EH (cell line): ENCODE measurements around the gene ENDOV.
A peak's percentile ranks its signal among the peaks of the same experiment; 100 is the strongest.

Experiments used
- DNase-seq: peaks from one replicate; pipeline ENCODE4 v3.0.0-alpha.2; 2015; ENCODE audit warnings: low read depth

ENDOV gene

DNA sequence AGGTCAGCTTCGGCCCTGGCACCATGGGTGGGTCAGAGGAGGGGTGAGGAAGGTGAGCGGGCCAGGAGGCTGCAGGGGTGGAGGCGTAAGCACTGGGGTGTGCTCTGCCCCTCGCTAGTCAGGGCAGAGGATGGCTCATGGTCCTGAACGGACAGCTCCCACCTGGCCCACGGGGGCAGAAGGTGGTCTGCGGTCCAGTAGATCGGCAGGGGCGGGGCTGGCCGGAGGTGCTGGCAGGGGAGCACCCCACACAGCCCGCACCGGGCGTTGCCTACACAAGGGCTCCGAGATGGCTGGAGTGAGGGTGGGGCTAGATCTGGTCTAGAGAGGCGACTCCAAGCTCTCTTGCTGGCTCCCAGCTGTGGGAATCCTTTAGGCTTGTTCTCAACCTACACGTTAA, 53.3 kb downstream of the ENDOV start:
- no peak for DNase-seq

DNA sequence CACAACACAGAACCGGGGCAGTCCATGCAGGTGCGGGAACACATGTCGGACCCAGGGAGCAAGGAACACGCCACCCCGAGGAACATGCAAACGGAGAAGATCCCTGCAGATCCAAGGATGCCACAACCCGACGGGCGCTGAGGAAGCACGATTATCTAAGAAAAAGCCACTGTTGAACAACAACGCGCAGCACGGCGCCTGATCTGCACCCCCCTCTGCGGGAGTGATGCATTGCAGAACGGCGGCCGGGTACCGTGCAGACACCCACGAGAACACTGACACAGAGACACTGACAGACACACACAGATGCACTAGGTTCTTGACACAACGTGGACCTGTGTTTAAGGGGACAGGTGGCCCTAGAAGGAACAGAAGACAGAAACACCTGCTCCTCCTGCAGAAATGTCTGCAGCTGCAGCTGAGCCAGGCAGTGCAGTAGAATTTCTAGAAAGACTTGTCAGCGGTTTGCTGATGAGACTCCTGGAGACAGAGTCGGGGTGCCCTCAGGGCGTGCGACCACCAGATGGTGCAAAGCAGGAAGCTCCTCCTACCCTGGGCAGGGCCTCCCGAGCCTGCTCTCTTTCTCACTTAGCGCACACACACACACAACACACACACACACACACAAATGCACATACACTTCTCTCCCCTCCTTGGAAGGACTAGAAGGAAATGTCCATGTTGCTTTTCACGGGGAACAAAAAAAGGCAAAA, 54.0 kb downstream of the ENDOV start:
- no peak for DNase-seq

DNA sequence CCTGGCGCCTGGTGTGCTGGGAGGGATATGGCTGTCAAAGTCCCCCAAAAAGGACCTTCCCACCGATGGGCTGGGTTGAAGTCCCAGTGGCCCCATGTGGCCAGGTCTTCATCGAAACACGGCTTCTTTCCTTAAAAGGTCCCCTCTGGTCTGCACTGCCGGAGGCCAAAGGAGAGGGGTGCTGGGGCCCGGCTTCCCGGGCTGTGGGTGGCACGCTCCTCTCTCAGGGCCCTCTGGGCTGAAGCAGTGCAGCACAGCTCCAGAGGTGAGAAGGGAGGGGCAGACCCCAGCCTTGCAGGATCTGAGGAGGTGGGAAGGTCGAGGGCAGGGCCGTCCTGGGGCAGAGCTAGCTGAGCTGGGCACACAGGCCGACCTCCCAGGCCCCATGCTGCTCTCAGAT, 54.7 kb downstream of the ENDOV start:
- no peak for DNase-seq

DNA sequence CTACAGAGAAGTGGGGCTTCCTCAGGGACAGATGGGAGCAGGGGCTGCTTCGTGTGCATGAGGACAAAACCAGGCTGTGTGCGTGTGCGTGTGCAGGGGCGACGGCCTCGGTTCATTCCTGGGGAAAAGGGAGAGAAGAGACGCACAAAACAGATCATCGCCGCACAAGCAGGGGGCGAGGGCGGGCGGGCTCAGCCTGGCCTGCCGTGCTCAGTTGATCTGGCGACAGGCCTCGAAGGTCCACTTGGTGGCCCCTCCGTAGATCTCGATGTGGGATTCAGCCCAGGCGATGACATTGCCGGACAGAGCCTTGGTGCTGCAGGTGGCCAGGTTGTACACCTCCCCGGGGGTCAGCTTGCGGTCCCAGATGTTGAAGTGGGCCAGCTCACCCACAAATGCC, 55.6 kb downstream of the ENDOV start:
- no peak for DNase-seq

DNA sequence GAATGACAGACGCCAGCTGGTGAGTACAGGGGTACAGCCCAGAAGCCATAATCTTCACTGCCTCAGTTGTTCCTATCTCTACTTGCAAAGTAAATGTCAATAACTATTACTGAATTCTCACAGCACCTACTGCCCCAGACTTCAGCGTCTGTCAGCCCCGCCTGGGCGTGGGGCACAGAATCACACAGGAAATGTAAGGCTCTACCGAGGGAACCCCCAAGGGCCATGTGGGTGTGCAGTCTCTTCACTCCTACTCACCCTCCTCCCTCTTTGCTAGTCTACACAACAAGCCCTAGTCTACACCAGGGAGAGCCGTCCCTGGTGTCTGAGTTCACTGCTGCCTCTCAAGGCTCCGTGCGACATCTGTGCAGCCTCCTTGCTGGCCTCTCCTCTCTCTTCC, 57.0 kb downstream of the ENDOV start:
- no peak for DNase-seq

DNA sequence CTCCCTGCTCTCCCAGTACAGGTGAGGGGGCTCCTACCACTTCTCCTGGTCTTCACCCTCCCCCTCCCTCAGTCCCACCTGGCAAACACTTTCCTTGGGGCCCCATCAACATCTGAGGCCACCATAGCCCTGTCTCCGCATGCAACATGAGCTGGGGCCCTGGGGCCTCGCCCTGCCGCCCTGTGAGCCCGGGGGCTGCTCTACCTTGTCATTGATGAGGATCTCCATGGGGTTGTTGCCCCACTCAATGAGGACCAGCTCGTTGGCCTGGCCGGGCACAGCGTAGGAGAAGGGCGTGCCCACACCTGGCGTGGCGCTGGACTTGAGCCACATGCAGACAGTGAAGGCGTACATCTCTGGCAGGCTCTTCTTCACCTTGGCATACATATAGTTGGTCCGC, 58.0 kb downstream of the ENDOV start:
- DNase-seq = no peak

DNA sequence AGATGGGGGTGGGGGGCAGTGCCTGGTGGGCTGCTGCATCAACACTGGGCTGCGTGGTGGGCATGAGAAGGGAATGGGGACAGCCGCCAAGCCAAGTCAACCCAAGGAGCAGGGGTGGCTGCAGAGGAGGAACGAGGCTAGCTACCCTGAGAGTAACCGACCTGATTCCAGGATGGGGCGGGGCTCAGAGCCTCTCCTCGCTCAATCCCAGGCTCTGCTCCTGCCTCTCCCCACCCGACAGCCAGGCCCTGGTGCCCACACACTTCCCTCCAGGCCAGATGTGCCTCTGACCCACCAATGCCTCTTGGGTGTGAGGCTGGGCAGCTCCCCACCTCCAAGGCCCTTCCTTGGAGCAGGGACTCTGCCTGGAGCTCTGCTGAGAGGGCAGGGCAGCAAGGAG, 58.7 kb downstream of the ENDOV start:
- DNase-seq = no peak

DNA sequence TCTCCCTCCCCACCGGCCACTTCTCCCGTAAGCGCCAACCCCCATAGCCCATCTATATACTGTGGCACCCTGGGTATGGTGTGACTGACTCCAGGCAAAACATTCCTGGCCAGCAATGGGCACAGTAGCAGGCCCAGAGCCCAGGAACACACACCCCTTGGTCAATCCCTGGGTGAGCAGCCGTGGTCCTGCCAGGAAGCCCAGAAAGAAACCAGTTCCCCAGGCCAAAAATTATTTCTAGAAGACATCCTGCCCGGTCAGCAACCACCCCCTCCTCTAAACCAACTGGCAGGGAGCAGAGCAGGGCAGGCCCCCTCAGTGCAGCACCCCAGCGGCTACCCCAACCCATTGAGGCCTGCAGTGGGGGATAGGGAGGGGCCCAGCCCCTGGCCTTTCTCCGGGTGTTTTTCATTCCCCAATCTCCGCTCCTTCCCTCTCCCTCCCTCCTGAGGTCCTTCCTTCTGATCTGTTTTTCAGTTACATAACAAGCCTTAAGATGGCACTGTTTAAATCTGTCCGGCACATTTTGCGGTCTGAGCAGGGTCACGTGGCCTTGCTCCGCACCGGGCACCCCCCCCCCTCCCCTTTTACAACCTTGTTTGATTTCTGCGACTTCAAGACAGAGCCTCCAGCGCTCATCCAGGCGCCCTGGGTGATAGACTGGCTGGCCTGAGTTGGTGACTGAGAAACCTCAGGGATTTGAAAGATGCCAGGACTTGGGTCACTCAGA, 59.4 kb downstream of the ENDOV start:
- DNase-seq = peak; percentile 47

DNA sequence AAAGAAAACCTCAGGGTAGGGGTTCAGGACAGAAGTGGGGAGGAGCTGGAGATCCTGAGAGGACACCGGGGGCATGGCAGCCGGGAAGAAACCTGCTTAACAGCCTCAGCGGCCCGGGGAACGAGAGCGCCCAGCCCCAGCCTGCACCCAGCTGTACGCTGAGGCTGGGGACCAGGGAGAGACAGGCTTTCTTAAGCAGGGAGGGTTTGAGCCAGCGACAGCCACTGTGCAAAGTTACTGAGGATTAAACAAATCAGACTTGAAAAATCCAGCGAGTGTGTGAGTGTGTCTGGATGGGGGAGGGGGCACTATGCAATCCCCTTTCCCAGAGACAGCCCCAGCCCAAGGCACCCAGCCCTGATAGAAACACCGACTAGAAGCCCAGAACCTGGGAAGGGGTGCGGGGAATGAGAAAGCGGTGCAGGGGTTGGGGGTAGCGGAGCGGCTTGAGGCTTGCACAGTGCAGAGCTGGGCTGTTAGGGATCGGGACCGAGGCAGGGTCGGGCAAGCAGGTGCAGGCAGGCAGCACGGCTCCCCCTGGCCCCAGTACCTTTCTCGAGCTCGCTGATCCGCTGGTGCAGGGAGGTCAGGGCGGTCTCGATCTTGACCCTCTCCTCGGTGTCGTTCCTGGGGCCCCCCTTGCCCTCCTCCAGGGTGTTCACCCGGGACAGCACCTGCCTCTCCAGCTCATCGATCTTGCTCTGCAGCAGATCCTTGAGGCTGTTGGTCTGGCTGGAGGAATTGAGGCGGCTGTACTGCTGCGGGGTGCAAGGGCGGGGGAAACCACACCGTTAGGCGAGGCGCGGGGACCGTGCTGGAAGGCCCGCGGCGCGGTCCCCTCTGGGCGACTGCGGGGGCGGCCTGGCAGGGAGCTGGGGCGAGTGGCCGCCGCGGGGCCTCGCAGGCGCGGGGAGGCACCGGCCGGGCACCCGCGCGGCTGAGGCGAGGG, 60.3 kb downstream of the ENDOV start:
- no peak for DNase-seq

DNA sequence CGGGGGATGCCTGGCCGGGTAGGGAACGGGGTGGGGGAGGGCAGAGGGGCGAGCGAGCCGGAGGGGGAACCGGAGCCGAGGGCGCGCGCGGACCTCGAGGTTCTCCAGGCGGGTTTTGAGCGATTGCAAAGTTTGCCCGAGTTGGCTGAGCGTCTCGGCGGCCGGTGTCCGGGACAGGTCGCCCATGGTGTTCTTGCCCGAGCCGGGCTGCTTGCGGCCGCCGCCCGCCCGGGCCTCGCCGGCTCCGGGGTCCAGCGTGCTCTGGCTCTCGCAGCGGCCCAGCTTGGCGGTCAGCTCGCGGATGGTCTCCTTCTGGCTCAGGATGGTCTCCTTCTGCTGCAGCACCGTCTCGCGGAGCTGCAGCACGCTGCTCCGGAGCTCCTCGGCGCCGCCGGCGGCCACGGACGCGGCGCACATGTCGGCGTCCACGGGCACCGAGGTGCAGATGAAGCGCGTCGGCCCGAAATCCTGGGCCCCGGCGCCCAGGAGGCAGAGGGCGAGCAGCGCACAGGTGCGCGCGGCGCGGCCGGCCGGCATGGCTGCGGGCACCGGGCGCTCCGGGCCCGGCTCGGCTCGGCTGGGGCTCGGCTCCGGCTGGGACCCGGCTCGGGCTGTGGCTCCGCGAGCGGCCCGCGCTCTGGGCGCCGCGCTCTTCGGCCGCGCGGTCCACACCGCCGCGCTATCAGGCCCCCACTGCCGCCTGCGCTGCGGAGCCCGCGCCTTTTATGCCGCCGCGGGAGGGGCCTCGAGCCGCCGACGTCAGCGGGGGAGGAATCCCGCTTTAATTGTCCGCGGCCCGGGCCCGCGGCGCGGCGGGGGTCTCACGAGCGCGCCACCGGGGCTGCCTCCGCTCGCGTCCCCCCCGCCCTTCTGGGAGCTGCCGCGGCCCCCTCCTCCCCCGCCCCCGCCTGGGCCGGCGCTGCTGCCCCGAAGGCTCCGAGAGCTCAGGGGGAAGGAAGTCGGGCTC, 61.2 kb downstream of the ENDOV start, which contains the start of gene NPTX1:
Gene NPTX1 (minus strand): TSS at position 698 of the 967 bp plus-strand sequence. CDS start 161 bp downstream, at position 537.
- DNase-seq = no peak

DNA sequence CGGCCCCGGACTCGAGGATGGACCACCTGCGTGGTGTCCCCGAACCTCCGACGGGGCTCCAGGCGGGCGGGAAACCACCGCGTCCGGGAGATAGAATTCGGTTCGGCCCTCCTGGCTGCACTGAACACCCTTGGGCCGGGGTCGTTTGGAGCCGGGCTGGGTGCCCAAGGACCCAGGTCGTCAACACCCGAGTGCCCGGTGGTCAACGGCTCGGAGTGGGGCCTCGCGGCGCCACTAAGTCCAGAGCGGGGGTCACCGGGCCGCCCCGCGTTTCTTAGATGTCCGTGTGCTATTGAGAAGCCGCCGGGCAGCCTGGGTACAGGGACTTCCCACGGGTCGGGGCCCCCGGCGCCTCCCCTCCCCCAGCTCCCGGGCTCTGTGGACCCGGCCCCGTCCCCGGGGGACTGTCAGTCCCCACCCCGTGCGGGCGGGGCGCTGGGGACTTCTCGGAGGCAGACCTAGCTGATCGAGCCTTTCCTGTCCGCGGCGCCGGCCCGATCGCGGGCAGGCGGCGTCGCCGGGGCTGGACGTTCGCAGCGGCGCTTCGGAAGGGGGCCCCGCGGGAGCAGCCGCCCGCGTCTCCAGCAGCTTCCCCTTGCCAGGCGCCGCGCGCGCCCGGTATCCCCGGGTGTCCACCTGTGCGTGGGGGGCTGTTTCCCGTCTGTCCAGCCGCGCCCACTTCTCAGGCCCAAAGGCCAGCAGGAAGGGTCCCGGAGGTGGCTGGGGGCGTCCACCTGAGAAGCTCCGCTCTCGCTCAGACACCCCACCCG, 62.1 kb downstream of the ENDOV start:
- no peak for DNase-seq

DNA sequence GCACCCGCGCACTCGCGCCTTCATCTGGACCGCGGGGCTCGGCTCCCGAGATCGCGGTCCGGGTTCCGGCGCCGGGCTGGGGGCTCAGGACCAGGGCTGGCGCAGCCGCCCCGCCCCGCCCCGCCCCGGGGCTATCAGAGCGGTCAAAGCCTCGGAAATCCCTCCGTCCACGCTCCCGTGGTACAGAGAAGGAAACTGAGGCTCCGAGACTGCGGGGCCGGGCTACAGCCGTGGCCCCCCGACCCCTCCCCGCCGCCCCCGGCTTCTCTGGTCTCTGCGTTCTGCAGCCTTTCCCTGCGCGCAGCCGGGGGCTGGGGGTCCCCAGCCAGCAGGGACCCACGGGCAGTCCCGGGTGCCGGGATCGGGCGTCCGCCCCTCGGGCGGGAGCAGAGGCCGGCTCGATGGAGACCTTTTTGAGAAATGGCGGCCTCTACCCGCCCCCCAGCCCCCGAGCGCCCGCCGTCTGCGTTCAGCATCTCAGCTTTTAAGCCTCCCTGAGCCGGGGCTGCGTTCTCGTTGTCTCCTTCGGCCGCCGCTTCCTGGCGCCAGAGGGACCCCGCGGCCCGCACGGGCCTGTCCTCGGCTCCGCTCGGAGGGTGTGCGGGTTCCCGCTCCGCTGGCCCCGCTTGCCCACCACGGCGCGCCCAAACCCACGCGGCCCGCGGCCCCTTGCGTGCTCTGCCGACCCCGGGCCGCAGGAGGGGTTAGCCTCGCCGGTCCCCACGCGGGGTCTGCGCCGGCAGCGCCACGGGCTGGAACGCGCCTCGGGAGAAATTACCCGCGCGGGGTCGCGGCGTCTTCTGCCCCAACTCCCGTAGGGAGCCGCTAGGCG, 62.9 kb downstream of the ENDOV start:
- peak; percentile 56 for DNase-seq

DNA sequence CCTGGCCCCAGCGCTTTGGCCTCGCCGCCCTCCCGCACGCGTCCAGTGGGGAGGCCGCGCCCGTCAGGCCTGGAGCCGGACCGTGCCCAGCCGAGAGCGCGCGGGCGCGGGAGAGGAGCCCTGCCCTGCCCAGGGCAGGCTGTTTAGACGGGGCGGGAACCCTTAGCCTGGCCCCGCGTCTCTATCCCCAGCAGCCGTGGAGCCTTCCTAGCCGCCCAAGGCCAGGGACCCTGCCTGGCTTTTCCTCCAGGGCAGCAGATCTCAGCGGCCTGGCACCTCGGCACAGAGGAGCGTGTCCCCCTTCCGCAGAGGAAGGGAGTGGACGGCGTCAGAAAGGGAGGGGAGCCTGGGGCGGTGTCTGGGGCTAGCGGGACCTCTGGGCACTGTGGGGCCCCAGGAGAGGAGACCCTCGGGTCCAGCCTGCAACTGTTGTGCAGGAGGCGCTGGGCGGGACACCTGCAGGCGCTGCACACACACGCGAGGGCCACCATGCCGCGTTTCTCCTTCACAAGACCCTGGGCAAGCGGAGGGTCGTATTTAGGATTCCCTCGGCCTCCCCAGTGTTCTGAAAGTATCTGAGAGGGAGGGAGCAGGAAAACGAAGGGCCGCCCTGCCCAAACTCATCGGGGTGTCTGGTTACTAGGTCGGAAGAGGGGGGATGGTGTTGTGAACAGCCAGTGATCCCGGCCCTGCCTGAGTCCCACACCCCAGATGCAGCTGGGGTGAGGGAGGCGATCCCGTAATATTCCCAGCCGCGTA, 63.7 kb downstream of the ENDOV start:
- no peak for DNase-seq

DNA sequence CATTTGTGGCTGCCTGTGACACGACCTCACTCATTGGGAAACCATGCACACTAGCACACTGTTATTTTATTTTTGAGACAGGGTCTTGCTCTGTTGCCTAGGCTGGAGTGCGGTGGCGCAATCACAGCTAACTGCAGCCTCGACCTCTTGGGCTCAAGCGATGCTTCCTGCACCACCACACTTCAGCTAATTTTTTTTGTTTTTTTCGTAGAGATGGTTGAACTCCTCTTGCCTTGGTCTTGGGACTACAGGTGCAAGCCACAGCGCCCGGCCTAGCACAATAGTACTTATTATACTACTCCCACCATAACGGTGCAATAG, 64.2 kb downstream of the ENDOV start:
- no peak for DNase-seq

DNA sequence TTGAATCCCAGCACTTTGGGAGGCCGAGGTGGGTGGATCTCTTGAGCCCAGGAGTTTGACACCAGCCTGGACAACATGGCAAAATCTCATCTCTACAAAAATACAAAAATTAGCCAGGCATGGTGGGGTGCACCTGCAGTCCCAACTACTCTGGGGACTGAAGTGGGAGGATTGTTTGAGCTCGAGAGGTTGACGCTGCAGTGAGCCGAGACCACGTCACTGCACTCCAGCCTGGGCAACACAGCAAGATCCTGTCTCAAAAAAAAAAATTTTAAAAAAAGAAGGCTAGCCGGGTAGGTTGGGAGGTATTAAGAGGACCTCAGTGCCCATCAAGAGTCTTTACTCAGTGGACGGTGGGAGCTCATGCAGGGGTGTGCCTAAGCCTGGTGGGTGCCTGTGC, 65.3 kb downstream of the ENDOV start:
- no peak for DNase-seq

DNA sequence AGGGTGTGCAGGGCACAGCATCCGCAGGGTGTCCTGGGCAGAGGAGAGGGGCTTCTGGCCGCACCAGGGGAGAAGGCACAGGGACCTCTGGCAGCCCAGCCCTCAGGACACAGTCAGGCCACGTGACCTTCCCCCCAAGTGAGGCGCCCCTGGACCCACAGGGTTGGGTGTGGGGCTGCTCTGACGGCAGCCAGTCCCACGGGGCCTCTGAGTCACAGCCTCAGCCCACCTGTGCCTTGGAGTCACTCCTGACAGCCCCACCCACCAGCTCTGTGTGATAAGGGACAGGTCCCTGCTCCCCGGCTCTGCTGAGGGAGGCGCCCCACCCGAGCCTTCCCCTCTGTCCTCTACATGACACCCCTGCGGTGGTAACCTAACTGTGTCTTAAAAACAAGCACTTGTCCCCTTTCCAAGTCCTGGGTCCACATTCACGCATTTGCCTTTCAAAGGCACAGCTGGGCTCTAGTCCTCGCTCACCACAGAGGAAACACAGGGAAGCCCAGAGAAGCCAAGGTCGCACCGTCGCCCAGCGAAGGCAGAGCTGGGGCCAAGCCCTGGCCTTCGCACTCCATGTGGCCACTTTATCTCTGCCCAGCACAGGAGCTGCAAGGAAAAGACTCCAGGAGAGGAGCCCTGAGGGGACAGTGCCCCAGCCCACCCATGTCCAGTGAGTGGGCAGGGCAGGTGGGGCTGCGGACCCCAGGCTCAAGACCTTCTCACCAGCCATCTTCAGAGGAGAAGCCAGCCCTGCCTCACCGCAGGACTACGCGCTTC, 66.5 kb downstream of the ENDOV start:
- no peak for DNase-seq

DNA sequence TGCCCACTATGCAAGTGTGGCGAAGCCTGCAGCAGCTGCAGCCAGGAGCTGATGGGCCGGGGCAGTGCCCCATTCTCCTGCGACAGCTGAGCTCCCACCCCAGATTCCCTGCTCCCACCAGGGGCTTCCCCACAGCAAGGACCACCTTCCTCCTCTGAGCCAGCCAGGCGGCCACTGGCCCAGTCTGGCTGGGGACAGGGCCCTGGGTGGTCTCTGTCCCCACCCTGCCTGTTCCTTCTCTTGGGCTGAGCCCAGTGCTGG, 67.0 kb downstream of the ENDOV start:
- DNase-seq = no peak

DNA sequence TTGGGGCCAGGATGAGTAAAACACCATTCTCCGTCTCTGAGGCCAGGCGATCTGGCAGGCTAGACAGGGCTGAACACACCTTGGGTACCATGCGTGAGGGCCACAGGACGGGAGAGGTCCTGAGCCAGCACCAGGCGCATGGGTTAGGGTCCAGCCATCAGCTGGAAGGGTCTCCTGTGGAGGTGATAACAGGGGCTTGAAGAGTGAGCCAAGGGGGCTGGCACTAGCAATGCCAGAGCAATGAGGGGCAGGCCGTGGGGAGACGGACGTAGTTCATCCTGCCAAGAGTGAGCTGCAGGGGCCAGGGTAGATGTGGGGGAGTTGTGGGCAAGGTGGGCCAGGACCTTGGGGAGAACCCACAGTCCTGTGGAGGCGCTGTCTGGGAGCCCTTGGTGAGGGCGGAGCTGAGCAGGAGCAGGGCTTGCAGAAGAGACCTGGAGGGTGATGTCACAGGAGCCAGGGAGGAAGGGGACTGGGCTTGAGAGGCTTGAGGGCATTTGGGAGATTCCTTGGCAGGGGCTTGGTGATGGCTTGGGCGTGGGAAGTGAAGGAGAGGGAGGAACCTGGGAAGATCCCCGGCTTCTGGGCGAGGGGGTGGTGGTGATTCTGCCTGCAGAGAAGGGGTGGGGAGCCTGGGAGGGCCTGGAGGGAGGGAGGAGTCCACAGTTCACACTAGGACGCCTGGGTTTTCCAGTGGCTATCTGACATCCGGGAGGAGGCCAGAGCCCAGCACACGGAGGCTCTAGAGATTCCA, 67.8 kb downstream of the ENDOV start:
- DNase-seq = no peak
